Mesothelial cell of epicardium (in vitro differentiated cells): ENCODE measurements around the gene NRIP3. TPM values are rescaled to one million over a fixed set of nuclear protein-coding genes. Genes with fewer than 3 reads are reported as not detected.

Source experiments
- DNase-seq, 2 experiments: peaks; one replicate each; pipeline ENCODE4 v3.0.0; 2021; ENCODE audit warnings: low spot score in 2 of 2; ENCODE audit not compliant: unreplicated experiment in 2 of 2
- H3K27ac Mint-ChIP-seq: 2 replicates; pipeline ENCODE4 v1.8.0; 2021; ENCODE audit warnings: mixed read lengths
- H3K27me3 Mint-ChIP-seq: 2 replicates; pipeline ENCODE4 v1.8.0; 2021; ENCODE audit warnings: low read depth, mixed read lengths
- H3K36me3 Mint-ChIP-seq: 2 replicates; pipeline ENCODE4 v1.8.0; 2021; ENCODE audit warnings: mixed read lengths
- H3K4me1 Mint-ChIP-seq: 2 replicates; pipeline ENCODE4 v1.8.0; 2021; ENCODE audit warnings: mixed read lengths
- H3K4me3 Mint-ChIP-seq: 2 replicates; pipeline ENCODE4 v1.8.0; 2021; ENCODE audit warnings: mild to moderate bottlenecking, moderate library complexity, mixed read lengths
- H3K9me3 Mint-ChIP-seq: 2 replicates; pipeline ENCODE4 v1.8.0; 2021; ENCODE audit warnings: mixed read lengths
- CTCF ChIP-seq: fragments of 200-600 bp; sonication (generic); IDR thresholded peaks from one replicate; pipeline ENCODE4 v1.5.0; 2021; ENCODE audit warnings: antibody characterized with exemption; ENCODE audit not compliant: unreplicated experiment
- total RNA-seq: library from RNA; stranded (reverse); gene quantifications from 3 replicates; pipeline ENCODE4 v1.2.1, GENCODE V29; 2021

Gene NRIP3
- total RNA-seq, 1 donor from 2014 or later: 1.5 TPM

GRCh38 chr11:9042488-9042887 is 38.7 kb upstream of the NRIP3 start:
- no peaks in the 10 kb centered on the region for H3K27me3 Mint-ChIP-seq
- H3K9me3 Mint-ChIP-seq: no peaks in the 10 kb centered on the region
- TF ChIP-seq CTCF: no peak
- H3K4me3 Mint-ChIP-seq: no peak overlapping the region
- no peak for DNase-seq
- peaks cover 3% of the 10 kb centered on the region for H3K4me1 Mint-ChIP-seq
- no peaks in the 10 kb centered on the region for H3K36me3 Mint-ChIP-seq
- no peak overlapping the region for H3K27ac Mint-ChIP-seq

- no peak for TF ChIP-seq CTCF
- H3K36me3 Mint-ChIP-seq: no peaks in the 10 kb centered on the region
- no peaks in the 10 kb centered on the region for H3K27me3 Mint-ChIP-seq
- H3K4me1 Mint-ChIP-seq: no peaks in the 10 kb centered on the region
- H3K9me3 Mint-ChIP-seq: no peaks in the 10 kb centered on the region
- no peak for DNase-seq
- no peak overlapping the region for H3K27ac Mint-ChIP-seq
- no peak overlapping the region for H3K4me3 Mint-ChIP-seq
These were observed 37.9 kb upstream of the NRIP3 start for GRCh38 chr11:9041747-9042146.

- H3K4me3 Mint-ChIP-seq: no peak overlapping the region
- H3K36me3 Mint-ChIP-seq: no peaks in the 10 kb centered on the region
- H3K4me1 Mint-ChIP-seq: no peaks in the 10 kb centered on the region
- H3K9me3 Mint-ChIP-seq: no peaks in the 10 kb centered on the region
- no peak for TF ChIP-seq CTCF
- no peak overlapping the region for H3K27ac Mint-ChIP-seq
- H3K27me3 Mint-ChIP-seq: no peaks in the 10 kb centered on the region
- DNase-seq: no peak
These were observed 36.6 kb upstream of the NRIP3 start for GRCh38 chr11:9040410-9040809.

GRCh38 chr11:9039863-9040262 is 36.1 kb upstream of the NRIP3 start:
- H3K4me1 Mint-ChIP-seq: no peaks in the 10 kb centered on the region
- no peak overlapping the region for H3K4me3 Mint-ChIP-seq
- H3K27ac Mint-ChIP-seq: no peak overlapping the region
- no peaks in the 10 kb centered on the region for H3K36me3 Mint-ChIP-seq
- H3K27me3 Mint-ChIP-seq: no peaks in the 10 kb centered on the region
- no peak for DNase-seq
- TF ChIP-seq CTCF: no peak
- no peaks in the 10 kb centered on the region for H3K9me3 Mint-ChIP-seq

- no peaks in the 10 kb centered on the region for H3K36me3 Mint-ChIP-seq
- DNase-seq: no peak
- H3K4me3 Mint-ChIP-seq: no peak overlapping the region
- no peak for TF ChIP-seq CTCF
- no peaks in the 10 kb centered on the region for H3K27me3 Mint-ChIP-seq
- no peak overlapping the region for H3K27ac Mint-ChIP-seq
- H3K9me3 Mint-ChIP-seq: no peaks in the 10 kb centered on the region
- H3K4me1 Mint-ChIP-seq: no peaks in the 10 kb centered on the region
These were observed 35.4 kb upstream of the NRIP3 start for GRCh38 chr11:9039198-9039597.

- H3K4me1 Mint-ChIP-seq: no peaks in the 10 kb centered on the region
- no peak overlapping the region for H3K27ac Mint-ChIP-seq
- no peak overlapping the region for H3K4me3 Mint-ChIP-seq
- no peaks in the 10 kb centered on the region for H3K9me3 Mint-ChIP-seq
- no peak for DNase-seq
- H3K27me3 Mint-ChIP-seq: no peaks in the 10 kb centered on the region
- no peak for TF ChIP-seq CTCF
- H3K36me3 Mint-ChIP-seq: no peaks in the 10 kb centered on the region
These were observed 34.7 kb upstream of the NRIP3 start for GRCh38 chr11:9038541-9038940.
